Body of pancreas (tissue), 4 donors: Measurements from ENCODE around the gene MMP25.

Experiments
- POLR2A ChIP-seq, 3 donors: fragments of 450-650 bp; IDR thresholded peaks; one replicate each; pipeline ENCODE4 v1.6.1; 2016; ENCODE audit warnings: antibody characterized with exemption in 3 of 3, mild to moderate bottlenecking in 2 of 3
- TF ChIP-seq, protein P1 (sequence below), 7 experiments: fragments of 450-650 bp in 4 of 7; fragments of 200-600 bp in 3 of 7; sonication (generic) in 3 of 7; IDR thresholded peaks; one replicate each; pipeline ENCODE4 v1.5.1; 2016 to 2019; ENCODE audit warnings: antibody characterized with exemption in 7 of 7

DNA sequence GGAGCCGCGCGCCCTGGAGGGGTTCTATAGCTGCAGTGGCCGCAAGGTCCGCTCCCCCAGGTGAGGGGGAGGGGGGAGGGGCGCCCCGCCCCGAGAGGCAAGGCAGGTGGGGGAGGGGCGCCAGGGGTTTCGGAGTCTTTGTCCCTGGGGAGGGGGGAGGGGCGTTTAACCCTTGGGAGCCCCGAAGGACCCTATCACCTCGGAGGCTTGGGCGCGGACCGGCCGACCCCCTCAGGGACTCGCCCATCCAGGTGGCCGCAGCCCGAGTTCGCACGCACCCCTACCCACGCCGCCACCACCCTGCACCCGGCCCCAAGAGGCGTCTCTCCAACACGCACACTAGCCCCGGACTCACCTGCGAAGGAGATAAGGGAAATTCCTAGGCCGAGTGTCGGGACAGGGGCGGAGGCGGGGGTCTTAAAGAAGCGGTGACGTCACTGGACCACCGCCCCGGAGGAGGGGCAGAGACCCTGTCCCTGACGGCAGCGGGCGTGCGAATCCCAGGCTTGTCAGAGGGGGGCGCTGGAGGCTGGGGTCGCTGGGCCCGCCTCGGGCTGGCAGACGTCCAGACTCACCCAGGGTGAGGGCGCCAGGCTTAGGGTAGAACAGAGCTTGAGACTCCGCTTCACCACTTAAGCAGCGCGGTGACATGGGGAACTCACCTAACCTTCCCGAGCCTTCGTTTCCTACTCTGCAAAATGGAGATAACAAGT lies 28.4 kb upstream of the MMP25 start, which contains the start of gene CLDN6:
- TF ChIP-seq, protein P1, sequence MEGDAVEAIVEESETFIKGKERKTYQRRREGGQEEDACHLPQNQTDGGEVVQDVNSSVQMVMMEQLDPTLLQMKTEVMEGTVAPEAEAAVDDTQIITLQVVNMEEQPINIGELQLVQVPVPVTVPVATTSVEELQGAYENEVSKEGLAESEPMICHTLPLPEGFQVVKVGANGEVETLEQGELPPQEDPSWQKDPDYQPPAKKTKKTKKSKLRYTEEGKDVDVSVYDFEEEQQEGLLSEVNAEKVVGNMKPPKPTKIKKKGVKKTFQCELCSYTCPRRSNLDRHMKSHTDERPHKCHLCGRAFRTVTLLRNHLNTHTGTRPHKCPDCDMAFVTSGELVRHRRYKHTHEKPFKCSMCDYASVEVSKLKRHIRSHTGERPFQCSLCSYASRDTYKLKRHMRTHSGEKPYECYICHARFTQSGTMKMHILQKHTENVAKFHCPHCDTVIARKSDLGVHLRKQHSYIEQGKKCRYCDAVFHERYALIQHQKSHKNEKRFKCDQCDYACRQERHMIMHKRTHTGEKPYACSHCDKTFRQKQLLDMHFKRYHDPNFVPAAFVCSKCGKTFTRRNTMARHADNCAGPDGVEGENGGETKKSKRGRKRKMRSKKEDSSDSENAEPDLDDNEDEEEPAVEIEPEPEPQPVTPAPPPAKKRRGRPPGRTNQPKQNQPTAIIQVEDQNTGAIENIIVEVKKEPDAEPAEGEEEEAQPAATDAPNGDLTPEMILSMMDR (IDR thresholded peaks at IDR 0.05): peak in 4 of 7 experiments; percentile 6 to 32 (median 16)
- TF ChIP-seq POLR2A (IDR thresholded peaks at IDR 0.05): no peak
